Right hindlimb (tissue), 1 donor: ENCODE data around the gene VWA2.

Experiments used
- DNase-seq: peaks from one replicate; pipeline ENCODE4 v3.0.0-alpha.2; 2018

VWA2 gene

DNA sequence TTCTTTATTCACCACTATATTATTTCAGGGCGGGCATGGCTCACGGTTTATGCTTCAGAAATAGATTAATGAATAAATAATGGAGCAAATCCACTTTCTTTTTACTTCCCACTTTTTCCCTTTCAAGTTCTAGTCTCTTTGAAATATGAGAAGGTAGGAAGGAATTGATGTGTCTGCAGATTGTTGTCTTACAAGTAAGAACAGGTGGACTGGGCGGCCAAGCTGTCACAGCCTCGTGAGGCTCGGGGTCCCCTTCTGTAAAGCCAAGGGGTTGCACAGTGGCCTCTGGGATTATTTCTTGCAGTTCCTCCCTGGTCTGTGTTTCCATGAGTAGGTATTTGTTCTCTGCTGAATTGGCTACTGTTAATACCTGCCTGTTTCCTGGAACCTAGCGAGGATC, 11.2 kb downstream of the VWA2 start:
- no peak for DNase-seq

DNA sequence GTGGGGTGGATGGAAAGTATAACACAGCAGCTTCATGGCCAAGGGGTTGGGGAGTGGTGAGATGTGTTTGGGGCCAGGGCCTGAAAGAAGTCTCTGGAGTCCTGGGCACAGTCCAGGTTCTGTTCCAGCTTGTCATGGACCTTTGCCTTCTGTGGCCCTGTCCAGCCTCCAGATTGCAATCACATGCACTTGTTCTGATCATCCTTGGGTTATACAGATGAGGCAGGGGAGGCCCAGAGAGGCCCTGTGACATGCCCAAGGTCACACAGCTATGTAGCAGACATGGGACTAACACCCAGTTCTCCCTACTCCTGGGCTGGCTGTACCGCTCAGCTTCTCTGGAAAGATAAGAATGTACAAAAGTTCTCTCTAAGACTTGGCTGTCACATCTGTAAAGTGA, 11.7 kb downstream of the VWA2 start:
- DNase-seq: no peak

DNA sequence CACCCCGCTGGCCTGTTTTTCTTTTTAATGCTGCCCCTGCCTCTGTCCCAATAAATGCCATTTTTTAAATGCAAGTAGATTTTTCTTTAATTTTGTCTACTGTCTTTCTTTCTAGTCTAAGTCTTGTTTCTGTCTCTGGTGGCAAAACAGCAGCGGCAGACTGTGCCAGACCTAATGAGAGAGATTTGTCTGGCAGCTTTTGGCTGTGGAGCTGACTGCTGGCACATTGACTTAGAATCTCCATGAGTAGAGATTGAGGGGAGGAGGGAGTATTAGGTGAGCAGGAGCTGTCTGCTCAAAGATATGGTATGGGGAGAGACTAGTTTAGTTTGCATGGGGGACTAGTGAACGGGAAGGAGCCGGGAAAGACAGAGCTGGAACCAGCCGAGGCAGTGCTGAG, 13.0 kb downstream of the VWA2 start:
- DNase-seq: no peak

GRCh38 chr10:114252883-114253282, 13.8 kb downstream of the VWA2 start:
- no peak for DNase-seq

DNA sequence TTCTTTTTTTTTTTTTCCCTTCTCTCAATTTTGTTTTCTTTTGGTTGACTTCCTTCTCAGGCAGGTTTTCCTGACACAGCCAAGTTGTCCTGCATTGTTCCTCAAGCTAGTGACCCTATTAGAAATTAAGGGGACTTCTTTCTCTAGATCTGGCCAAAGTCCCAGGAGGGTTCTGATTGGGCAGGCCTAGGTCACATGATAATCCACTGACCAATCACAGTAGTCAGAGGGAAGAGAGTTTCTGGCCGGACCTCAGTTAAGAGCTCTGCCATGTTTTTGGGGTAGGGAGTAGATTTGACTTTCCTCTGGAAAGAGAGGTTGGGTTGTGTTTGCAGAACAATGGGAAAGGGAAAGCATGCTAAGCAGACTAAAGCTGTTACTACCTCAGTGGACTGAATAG, 16.2 kb downstream of the VWA2 start:
- DNase-seq: no peak

DNA sequence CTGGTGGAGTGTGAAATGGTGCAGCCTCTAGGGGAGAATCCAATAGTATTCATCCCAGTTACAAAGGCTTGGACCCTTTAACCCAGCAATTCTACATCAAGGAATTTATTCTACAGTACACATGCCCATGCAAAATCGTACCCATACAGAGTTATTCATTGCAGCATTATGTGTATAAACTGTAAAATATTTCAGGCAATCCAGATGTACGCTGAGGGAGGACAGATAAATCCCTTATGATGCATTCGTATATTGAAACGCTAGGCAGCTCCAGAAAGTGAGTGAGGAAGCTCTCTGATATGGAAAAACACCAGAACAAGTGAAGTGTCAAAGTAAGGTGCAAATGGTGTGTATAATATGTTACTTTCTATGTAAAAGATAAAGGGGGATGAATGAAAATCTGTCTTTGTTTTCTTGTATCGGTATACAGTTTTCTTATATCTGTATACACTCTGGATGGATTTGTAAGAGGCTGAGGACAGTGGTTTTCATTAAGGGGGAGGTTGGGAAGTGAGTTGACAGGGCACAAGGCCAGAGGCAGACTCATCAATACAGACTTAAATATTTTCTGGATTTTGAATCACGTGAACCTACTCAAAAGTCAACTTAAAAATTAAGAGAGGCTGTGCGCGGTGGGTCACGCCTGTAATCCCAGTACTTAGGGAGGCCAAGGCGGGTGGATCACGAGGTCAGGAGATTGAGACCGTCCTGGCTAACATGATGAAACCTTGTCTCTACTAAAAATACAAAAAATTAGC, 17.1 kb downstream of the VWA2 start:
- DNase-seq: no peak

DNA sequence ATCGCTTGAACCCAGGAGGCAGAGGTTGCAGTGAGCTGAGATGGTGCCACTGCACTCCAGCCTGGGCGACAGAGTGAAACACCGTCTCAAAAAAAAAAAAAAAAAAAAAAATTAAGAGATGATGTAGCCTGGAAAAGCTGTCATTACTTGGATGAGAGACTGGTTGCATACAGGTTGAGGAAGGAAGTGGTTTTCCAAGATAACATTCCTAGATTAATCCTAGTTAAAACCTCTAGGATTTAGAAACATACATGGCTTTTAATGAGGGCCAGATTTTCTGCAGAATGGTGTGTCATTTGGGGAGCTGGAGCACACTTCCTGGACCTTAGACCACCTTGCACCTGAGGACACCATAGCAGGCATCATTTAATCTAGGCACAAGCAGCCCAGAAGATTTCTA, 17.8 kb downstream of the VWA2 start:
- no peak for DNase-seq

GRCh38 chr10:114257498-114257897, 18.4 kb downstream of the VWA2 start:
- no peak for DNase-seq

GRCh38 chr10:114258274-114258840, 19.3 kb downstream of the VWA2 start:
- no peak for DNase-seq

- DNase-seq: no peak
Observed at GRCh38 chr10:114259824-114260223, 20.8 kb downstream of the VWA2 start.

DNA sequence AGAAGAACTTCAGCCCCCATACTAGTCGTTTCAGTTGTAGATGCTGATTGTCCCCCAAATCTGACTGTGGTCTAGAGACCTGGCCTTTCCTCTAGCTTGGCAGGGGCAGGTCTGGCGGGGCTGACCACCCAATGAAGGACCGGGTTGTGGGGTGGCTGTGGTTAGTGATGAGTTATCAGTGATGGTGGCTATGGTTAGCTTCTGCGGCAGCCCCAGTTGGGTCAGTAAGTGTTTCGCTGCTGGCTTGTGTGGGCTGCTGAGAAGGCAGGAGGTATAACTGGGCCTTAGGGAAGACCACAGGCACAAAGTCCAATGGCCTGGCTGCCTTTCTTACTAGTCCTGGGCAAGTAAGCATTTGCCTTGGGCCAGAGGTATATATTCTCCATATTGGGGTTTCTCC, 21.3 kb downstream of the VWA2 start:
- DNase-seq: no peak

DNA sequence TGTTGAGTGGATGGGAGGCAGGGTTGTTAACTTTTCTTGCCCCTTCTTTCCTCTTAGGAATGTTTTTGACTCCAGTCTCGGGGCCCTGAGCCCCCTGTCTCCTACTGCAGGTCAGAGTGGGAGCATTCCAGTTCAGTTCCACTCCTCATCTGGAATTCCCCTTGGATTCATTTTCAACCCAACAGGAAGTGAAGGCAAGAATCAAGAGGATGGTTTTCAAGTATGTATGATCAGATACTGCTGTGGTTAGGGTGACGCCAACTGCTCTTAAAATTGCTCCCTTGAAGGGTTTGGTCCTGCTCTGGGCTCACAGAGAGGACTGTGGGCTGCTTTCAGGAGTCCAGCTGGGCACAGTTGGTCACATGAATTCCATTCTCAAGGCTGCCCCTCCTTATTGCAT, 22.0 kb downstream of the VWA2 start:
- DNase-seq: no peak

GRCh38 chr10:114262496-114262895, 23.4 kb downstream of the VWA2 start:
- no peak for DNase-seq

- peak; percentile 36 for DNase-seq
Observed at GRCh38 chr10:114265392-114266053, 26.5 kb downstream of the VWA2 start.

DNA sequence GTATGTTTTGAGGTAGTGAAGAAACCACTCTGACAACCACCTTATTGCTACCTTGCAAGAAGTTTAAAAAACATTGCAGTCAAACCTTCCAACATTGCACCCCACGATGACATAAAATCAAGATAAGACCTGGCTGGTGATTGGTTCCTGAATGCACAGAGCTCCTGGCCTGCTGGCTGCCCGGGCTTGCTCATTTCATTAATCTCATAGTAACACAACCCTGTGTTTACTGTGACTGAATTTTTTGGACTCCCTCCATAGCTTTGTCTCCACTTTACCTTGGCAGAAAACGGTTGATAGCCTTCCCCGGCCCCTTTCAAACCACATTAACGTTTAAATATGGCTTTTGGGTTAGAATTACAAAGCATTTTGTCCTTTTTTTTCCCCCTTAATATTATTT, 27.5 kb downstream of the VWA2 start:
- DNase-seq: no peak

DNA sequence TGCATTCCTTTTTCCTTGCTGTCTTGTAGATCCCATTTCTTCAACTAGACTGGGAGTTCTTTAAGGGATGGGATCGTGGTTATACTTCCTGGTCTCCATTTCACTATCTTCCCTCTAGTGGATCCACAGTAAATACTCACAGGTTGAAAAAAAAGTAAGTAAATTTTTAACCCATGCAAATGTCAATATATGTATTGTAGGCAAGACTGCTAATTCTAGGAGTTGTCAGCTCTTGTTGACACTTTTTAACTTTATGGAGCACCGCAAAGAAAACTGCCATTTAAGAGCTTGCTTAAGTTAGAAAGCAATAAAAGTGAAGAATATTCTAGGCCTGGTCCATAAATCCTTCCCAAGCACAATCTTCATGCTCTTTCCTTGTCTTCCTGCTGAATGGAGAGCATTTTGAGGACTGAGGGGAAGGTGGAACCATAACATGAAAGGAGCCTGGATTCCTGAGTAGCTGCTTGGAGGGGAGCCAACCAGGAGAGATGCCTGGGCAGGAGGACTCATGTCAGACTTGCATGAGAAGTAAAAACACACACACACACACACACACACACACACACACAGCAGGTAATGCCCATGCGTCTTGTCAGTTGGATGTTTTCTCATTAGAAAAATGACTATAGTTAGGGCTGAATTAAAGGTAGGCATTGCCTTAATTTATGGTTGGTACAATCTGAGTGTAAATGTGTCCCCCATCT, 32.2 kb downstream of the VWA2 start:
- DNase-seq: no peak

DNA sequence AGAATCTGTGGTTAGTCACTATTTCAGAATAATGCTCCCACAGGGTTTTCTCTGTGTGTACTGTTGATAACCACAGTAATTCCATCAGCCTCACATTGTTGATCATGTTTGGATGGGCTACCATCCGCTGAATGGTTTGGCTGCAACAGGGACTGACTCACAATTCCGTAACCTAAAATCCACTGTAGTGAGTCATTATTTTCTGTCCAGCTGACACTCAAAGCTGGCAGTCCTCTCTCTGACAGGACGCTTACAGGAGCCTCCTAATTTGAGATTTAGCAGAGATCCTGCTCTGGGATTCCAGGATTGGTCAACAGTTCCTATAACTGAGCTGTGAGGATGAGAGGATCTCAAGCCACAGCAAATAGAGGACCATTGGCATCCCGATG, 32.7 kb downstream of the VWA2 start:
- peak; percentile 36 for DNase-seq

GRCh38 chr10:114272696-114273095, 33.6 kb downstream of the VWA2 start:
- DNase-seq: no peak

DNA sequence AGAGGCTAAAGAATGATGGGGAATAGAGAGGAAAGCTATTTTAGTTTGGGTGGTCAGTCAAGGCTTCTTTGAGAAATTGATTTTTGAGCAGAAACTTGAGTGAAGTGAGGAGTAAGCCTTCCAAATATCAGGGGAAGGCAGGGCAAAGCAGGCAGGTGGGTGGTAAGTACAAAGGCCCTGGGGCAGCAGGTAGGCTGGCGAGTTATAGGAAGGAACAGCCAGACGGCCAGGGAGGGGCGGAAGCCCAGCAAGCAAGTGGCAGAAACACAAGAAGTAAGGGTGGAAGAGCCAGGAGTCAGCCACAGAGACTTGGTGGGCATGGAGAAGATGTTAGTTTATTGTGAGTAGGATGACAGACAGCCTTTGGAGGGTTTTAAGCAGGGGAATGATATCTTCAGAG, 34.9 kb downstream of the VWA2 start:
- no peak for DNase-seq

DNA sequence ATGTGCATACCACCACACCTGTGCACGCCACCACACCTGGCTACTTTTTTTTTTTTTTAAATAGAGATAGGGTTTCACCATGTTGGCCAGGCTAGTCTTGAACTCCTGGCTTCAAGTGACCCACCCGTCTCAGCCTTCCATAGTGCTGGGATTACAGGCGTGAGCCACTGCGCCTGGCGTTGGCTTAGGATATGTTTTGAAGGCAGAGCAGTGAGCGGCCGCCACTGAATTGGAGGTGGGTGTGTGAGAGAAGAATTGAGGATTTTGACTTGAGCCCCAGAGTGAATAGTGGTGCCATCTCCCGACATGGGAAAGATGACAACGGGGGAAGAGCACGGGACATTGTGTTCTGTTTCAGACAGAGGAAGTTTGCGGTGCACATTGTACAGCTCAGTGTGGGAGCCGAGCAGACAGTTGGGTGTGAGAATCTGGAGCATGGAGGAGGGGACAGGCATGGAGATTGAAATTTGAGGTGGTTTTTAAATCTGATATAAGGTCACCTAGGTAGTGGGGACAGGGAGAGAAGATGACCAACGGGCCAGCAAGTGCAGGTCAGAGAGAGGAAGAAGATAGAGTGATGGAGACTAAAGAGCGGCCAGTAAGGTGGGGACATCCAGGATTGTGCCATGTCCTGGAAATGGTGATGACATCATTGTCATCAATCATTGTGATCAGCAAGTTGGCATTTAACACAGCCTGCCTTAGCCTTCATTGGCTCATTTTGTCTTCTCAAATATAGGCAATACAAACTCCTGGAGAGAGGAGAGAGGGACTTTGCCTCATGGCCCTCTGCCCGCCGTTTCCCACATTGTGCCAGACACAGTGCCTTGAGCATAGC, 35.8 kb downstream of the VWA2 start:
- DNase-seq: no peak

DNA sequence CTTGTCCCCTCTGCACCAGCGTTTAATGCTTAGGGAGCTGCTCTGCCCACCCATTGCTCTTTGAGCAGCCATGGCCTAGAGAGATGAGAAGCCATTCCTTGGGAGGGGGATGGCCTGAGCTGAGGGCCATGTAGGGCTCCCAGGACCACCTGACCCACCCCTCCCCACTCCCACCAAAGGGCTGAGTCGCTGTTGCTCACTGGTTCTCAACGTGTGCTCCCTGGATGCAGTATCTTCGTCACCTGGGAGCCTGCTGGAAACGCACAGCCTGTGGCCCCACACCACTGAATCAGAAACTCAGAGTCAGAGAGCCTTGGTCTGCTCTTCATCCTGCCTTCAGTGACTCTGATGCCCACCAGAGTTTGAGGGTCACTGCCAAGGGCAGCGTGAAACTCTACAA, 37.0 kb downstream of the VWA2 start:
- no peak for DNase-seq

DNA sequence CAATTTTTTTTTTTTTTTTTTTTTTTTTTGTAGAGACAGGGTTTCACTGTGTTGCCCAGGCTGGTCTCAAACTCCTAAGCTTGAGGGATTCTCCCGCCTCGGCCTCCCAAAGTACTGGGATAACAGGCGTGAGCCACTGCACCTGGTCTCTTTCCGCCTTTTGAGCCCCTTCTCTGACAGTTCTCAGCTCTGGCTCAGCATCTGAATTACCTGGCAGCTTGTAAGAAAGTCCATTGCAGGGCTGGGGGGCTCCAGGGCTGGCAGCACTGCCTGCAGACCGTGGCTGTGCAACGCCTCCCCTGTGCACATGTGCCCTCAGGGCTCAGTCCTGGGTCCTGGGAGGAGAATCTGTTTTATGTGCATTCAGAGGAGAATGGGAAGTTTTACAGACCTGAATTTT, 37.6 kb downstream of the VWA2 start:
- no peak for DNase-seq
